Activated B cell treated with CpG ODN at 0.5 μM for 24 hours (primary cell): ENCODE measurements around the gene WDR64. TPM values are rescaled to one million over a fixed set of nuclear protein-coding genes. Genes with fewer than 3 reads are reported as not detected.

Experiments
- ATAC-seq: fragments of 200-7000 bp; cut with Tn5 transposase; one replicate; pipeline ENCODE4 v1.10.0; 2021; ENCODE audit warnings: low read depth, mild to moderate bottlenecking, moderate library complexity
- CTCF ChIA-PET: fragments of 350-600 bp; sonication (Branson Sonifier 250); formaldehyde crosslinking; loops from one replicate; lab custom pipeline; 2021; ENCODE audit warnings: antibody characterized with exemption; lab: Charles Lee
- POLR2A ChIA-PET: fragments of 350-600 bp; sonication (Branson Sonifier 250); formaldehyde crosslinking; loops from one replicate; lab custom pipeline; 2021; ENCODE audit warnings: antibody characterized with exemption; lab: Charles Lee
- DNase-seq: peaks from one replicate; pipeline ENCODE4 v3.0.0; 2022
- H3K27ac Mint-ChIP-seq: one replicate; pipeline ENCODE4 v1.8.0; 2020; ENCODE audit warnings: mixed read lengths
- H3K27me3 Mint-ChIP-seq: one replicate; pipeline ENCODE4 v1.8.0; 2021; ENCODE audit warnings: mixed read lengths
- H3K36me3 Mint-ChIP-seq: one replicate; pipeline ENCODE4 v1.8.0; 2021; ENCODE audit warnings: low read depth, mixed read lengths
- H3K4me1 Mint-ChIP-seq: one replicate; pipeline ENCODE4 v1.8.0; 2021; ENCODE audit warnings: mixed read lengths
- H3K4me3 Mint-ChIP-seq: one replicate; pipeline ENCODE4 v1.8.0; 2020; ENCODE audit warnings: mild to moderate bottlenecking, mixed read lengths
- H3K9me3 Mint-ChIP-seq: one replicate; pipeline ENCODE4 v1.8.0; 2020; ENCODE audit warnings: mixed read lengths
- intact Hi-C: fragments of 100-400 bp; cut with micrococcal nuclease; formaldehyde crosslinking; loops from one replicate; pipeline ENCODE4 v1.15.1; 2024
- total RNA-seq: library from RNA; stranded (reverse); gene quantifications from 2 replicates; pipeline ENCODE4 v1.2.3, GENCODE V29; 2022
- TF ChIP-seq, protein P1 (sequence below): fragments of 200-600 bp; IDR thresholded peaks from one replicate; pipeline ENCODE4 v1.8.0; 2022; ENCODE audit warnings: antibody characterized with exemption, mild to moderate bottlenecking

Gene WDR64
- total RNA-seq, 1 donor from 2014 or later, result 0.58 TPM

DNA sequence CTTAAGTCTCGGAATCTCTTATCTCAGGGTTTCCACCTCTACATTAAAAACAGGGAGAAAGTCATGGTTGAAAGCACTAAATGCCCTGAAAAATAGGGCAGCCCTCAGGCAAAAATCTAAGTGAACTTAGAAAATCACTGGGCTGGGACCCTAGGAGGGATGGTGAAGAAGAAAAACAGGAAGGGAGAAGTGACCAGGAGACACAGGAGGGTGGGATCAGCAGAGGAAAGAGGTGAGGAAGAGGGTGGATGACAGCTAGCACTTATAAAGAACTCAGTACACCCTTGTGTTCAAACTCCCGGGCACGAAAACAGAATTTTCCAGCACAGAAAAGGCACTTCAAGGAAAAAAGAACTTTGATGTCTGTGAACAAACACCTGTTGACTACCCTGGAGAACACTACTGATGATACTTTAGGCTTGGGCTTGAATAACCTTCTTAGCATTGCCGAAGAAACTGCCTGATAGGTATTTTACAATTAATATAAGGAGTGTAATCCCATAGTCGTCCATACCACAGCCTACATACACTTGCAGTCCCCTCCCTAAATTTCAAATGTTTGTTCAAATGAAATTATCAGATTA lies 13.9 kb upstream of the WDR64 start:
- no peak for DNase-seq
- peak overlapping the region; percentile 83 for H3K27ac Mint-ChIP-seq
- ChIA-PET CTCF (interaction anchor here (1.3 kb wide), 1 partner anchor 27 kb away, joined by 7 read pairs; no protein-coding TSS in a partner anchor), POLR2A (interaction anchor here (1.0 to 2.5 kb wide), 5 partner anchors 9 to 119 kb away, joined by 3 to 10 read pairs (median 4); partner anchors contain the start of gene FH)
- peaks cover 1% of the 10 kb centered on the region for H3K9me3 Mint-ChIP-seq
- no peak for ATAC-seq
- intact Hi-C loops, result loop anchor here (5.0 kb wide), 2 partner anchors 36 to 1619 kb away; partner anchors contain the start of genes CEP170 and SDCCAG8
- TF ChIP-seq, protein P1, sequence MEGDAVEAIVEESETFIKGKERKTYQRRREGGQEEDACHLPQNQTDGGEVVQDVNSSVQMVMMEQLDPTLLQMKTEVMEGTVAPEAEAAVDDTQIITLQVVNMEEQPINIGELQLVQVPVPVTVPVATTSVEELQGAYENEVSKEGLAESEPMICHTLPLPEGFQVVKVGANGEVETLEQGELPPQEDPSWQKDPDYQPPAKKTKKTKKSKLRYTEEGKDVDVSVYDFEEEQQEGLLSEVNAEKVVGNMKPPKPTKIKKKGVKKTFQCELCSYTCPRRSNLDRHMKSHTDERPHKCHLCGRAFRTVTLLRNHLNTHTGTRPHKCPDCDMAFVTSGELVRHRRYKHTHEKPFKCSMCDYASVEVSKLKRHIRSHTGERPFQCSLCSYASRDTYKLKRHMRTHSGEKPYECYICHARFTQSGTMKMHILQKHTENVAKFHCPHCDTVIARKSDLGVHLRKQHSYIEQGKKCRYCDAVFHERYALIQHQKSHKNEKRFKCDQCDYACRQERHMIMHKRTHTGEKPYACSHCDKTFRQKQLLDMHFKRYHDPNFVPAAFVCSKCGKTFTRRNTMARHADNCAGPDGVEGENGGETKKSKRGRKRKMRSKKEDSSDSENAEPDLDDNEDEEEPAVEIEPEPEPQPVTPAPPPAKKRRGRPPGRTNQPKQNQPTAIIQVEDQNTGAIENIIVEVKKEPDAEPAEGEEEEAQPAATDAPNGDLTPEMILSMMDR, result no peak
- H3K27me3 Mint-ChIP-seq, result no peaks in the 10 kb centered on the region
- peaks cover 65% of the 10 kb centered on the region for H3K4me1 Mint-ChIP-seq
- peak overlapping the region; percentile 93 for H3K4me3 Mint-ChIP-seq
- peaks cover 33% of the 10 kb centered on the region for H3K36me3 Mint-ChIP-seq

DNA sequence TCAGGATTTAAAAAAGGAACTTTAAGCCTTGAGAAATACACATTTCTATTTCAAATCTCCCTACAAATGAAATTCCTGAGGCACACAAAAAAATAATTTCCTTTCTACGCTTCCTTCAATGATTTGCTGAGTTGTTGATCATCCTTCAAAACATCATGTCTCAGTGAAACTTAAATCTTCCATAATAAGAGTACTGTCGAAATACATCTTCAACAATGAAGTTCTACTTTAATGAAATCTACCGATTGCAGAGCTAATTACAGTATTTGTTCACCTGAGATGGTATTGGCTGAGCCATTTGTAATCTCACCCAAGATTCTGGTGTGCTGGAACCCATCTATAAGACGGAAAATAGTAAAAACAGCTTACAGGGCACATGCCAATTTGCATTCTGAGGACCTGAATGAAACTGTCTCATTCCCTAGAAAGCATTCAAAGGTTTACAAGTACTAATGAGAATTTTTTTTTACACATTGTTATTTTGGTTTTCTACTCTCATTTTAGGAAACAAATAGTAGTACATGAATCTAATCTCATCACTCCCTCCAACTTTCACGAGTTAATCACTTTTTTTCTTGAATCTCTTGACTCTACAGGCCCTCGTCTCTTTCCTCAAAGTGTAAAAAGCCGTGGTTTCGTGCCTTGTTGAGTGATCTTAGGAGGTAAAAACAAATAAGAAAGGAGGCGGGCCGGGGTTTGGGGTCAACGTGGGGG lies 13.0 kb upstream of the WDR64 start:
- DNase-seq (no peak), ATAC-seq (no peak)
- Mint-ChIP-seq H3K27me3 (no peaks in the 10 kb centered on the region), H3K4me1 (peaks cover 65% of the 10 kb centered on the region), H3K9me3 (peaks cover 3% of the 10 kb centered on the region), H3K4me3 (peak overlapping the region; percentile 93), H3K36me3 (peaks cover 29% of the 10 kb centered on the region), H3K27ac (peak overlapping the region; percentile 91)
- TF ChIP-seq, protein P1, result no peak
- intact Hi-C loops, result loop anchor here (5.0 kb wide), 2 partner anchors 37 to 1618 kb away; partner anchors contain the start of genes CEP170 and SDCCAG8
- CTCF ChIA-PET, result no interaction called here
- POLR2A ChIA-PET, result interaction anchor here (0.6 to 2.5 kb wide), 7 partner anchors 10 to 367 kb away, joined by 3 to 10 read pairs (median 4); partner anchors contain the start of gene FH

DNA sequence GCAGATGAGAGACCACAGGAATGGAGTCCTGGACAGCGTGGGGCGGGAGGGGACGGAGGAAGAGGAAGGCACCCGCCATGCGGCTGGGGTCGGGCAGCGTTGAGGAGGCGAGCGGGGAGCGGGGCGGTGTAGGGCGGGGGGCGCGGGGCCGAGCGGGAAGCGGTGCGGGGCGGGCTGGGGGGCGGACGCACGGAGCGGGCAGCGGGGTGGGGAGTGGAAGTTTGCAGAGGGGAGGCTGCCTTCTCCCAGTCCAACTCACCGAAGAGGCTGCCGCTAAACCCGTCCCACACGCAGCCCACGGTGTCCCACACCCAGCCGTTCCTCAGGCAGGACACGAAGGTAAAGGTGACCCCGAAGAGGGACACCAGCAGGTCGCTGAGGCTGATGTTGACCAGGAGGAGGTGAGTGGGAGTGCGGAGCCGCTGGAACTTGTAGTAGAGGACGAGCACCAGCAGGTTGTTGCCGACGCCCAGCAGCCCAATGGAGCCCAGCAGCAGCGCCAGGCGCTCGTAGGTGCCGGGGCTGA lies 12.4 kb upstream of the WDR64 start:
- ATAC-seq (peak; percentile 12), DNase-seq (no peak)
- POLR2A ChIA-PET, result interaction anchor here (1.0 to 2.5 kb wide), 12 partner anchors 10 to 208 kb away, joined by 3 to 20 read pairs (median 7); partner anchors contain the start of genes EXO1, FH and KMO
- Mint-ChIP-seq H3K4me1 (peaks cover 60% of the 10 kb centered on the region), H3K9me3 (peaks cover 3% of the 10 kb centered on the region), H3K4me3 (peak overlapping the region; percentile 93), H3K36me3 (peaks cover 23% of the 10 kb centered on the region), H3K27me3 (no peaks in the 10 kb centered on the region), H3K27ac (peak overlapping the region; percentile 91)
- intact Hi-C loops, result loop anchor here (1.0 to 5.0 kb wide), 8 partner anchors 12 to 1618 kb away; partner anchors contain the start of genes CEP170, FH and SDCCAG8
- CTCF ChIA-PET, result interaction anchor here (1.0 to 1.6 kb wide), 2 partner anchors 12 to 48 kb away, joined by 3 to 6 read pairs; no protein-coding TSS in a partner anchor
- TF ChIP-seq, protein P1, result no peak

DNA sequence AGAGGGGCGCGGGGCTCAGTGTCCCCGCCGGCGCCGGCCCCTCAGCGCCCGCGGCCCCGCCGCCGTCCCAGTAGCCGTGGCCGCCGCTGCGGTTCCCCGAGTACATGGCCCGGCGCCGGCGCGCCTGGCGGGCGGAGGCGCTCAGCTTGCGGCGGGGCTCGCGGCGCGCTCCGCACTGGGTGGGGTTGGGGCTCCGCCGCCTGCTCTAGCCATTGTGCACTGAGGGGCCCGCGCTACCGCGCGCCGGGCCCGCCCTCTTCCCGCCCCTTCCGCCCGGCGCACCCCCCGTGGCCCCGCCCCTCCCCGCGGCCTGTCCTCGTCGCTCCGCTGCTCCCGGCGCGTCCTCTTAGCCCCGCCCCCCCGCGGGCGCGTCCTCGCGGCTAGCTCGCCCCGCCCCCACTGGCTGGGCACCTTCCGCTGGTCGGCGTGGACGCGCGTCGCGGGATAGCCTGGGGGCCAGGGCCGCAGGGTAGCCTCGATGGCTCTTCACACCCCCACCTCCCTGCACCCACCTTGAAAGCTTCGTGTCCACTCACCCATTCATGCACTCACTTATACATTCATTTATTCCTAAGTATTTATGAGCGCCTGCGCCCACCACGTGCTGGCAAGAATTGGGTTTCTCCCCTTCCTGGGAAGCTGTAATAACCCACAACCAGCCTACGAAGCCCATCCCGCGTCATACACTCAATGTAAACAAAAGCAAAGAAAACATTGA lies 11.8 kb upstream of the WDR64 start, which contains the start of the genes CHML and OPN3:
TSS of gene CHML (minus strand) at position 221 of the 718 bp plus-strand sequence. CDS start 4,603 bp downstream, outside the sequence.
TSS of gene OPN3 (minus strand) at position 221 of the 718 bp plus-strand sequence. CDS start at position 106, 115 bp downstream.
- ChIA-PET CTCF (interaction anchor here (1.0 to 1.6 kb wide), 2 partner anchors 13 to 49 kb away, joined by 3 to 6 read pairs; no protein-coding TSS in a partner anchor), POLR2A (interaction anchor here (0.5 to 2.5 kb wide), 12 partner anchors 13 to 207 kb away, joined by 3 to 20 read pairs (median 6); partner anchors contain the start of genes EXO1, FH and KMO)
- Mint-ChIP-seq H3K9me3 (peaks cover 3% of the 10 kb centered on the region), H3K4me1 (peaks cover 54% of the 10 kb centered on the region), H3K27ac (peak within 1 kb of the TSS; percentile 91), H3K36me3 (peaks cover 17% of the 10 kb centered on the region), H3K4me3 (peak within 1 kb of the TSS; percentile 93), H3K27me3 (no peaks in the 10 kb centered on the region)
- DNase-seq (peak; percentile 96), ATAC-seq (peak; percentile 95)
- intact Hi-C loops, result loop anchor here (1.0 to 2.0 kb wide), 6 partner anchors 13 to 310 kb away; partner anchors contain the start of gene FH
- TF ChIP-seq, protein P1, result no peak
